IMR-90 (cell line): ENCODE results near the gene CACYBP. TPM values are rescaled to one million over a fixed set of nuclear protein-coding genes. Genes with fewer than 3 reads are reported as not detected.

Experiments
- ATAC-seq: fragments of 200-7000 bp; cut with Tn5 transposase; 2 replicates; pipeline ENCODE4 v1.9.1; 2020; ENCODE audit warnings: low read depth, mild to moderate bottlenecking, moderate library complexity
- BruUV-seq: library from RNA; stranded (reverse); fragments of 400-500 nt; replicated peaks from 2 replicates; lab custom pipeline; 2021; lab: Mats Ljungman, UMichigan
- CTCF ChIA-PET: fragments of 300-600 bp; formaldehyde crosslinking; extraction: SDS; loops from one replicate; lab custom pipeline; 2021; ENCODE audit warnings: antibody characterized with exemption; lab: Yijun Ruan, JAX
- POLR2A ChIA-PET: fragments of 300-600 bp; sonication (Branson Sonifier 250); formaldehyde crosslinking; loops from one replicate; lab custom pipeline; 2022; ENCODE audit warnings: antibody characterized with exemption; ENCODE audit not compliant: unreplicated experiment; lab: Charles Lee
- DNase-seq: peaks from one replicate; pipeline ENCODE4 v3.0.0; 2013
- H2AFZ ChIP-seq: replicated peaks from 2 replicates; pipeline ENCODE3; 2013; ENCODE audit warnings: low read length, mild to moderate bottlenecking; ENCODE audit not compliant: poor library complexity
- H2AK5ac ChIP-seq: 2 replicates; pipeline ENCODE4 v1.6.1; 2013; ENCODE audit warnings: low read depth, low read length, inconsistent platforms
- H2AK9ac ChIP-seq: replicated peaks from 2 replicates; pipeline ENCODE3; 2013; ENCODE audit warnings: mild to moderate bottlenecking, low read depth, low read length, moderate library complexity; ENCODE audit not compliant: poor library complexity
- H2BK120ac ChIP-seq: 2 replicates; pipeline ENCODE4 v1.6.1; 2013; ENCODE audit warnings: low read depth, low read length, inconsistent platforms
- H2BK15ac ChIP-seq: 3 replicates; pipeline ENCODE4 v1.6.1; 2013; ENCODE audit warnings: low read depth, low read length, inconsistent platforms
- H2BK20ac ChIP-seq: 2 replicates; pipeline ENCODE4 v1.6.1; 2013; ENCODE audit warnings: low read depth, mild to moderate bottlenecking, inconsistent platforms, low read length, moderate library complexity
- H2BK5ac ChIP-seq: 2 replicates; pipeline ENCODE4 v1.6.1; 2013; ENCODE audit warnings: mild to moderate bottlenecking, low read depth, low read length, inconsistent platforms; ENCODE audit not compliant: poor library complexity, severe bottlenecking
- H3K14ac ChIP-seq: replicated peaks from 2 replicates; pipeline ENCODE4 v1.6.1; 2013; ENCODE audit warnings: low read depth, low read length, inconsistent platforms
- H3K18ac ChIP-seq: 2 replicates; pipeline ENCODE4 v1.6.1; 2013; ENCODE audit warnings: low read depth, low read length, control low read depth
- H3K23ac ChIP-seq: 2 replicates; pipeline ENCODE4 v1.6.1; 2013; ENCODE audit warnings: low read depth, low read length, inconsistent platforms
- H3K27ac ChIP-seq: 2 replicates; pipeline ENCODE4 v1.5.1; 2013; ENCODE audit warnings: mild to moderate bottlenecking, control low read depth, low read length; ENCODE audit not compliant: insufficient read depth
- H3K27me3 ChIP-seq: 2 replicates; pipeline ENCODE4 v1.6.1; 2013; ENCODE audit warnings: low read length; ENCODE audit not compliant: control insufficient read depth, insufficient read depth
- H3K36me3 ChIP-seq: 2 replicates; pipeline ENCODE4 v1.6.1; 2013; ENCODE audit warnings: low read length, mixed read lengths; ENCODE audit not compliant: control insufficient read depth, insufficient read depth
- H3K4ac ChIP-seq: 2 replicates; pipeline ENCODE4 v1.6.1; 2013; ENCODE audit warnings: low read depth, low read length, inconsistent platforms
- H3K4me1 ChIP-seq: 2 replicates; pipeline ENCODE4 v1.6.1; 2013; ENCODE audit warnings: low read length, mixed read lengths; ENCODE audit not compliant: control insufficient read depth, insufficient read depth
- H3K4me2 ChIP-seq: 2 replicates; pipeline ENCODE4 v1.6.1; 2013; ENCODE audit warnings: low read depth, mild to moderate bottlenecking, control low read depth, low read length, moderate library complexity
- H3K4me3 ChIP-seq: 2 replicates; pipeline ENCODE4 v1.5.1; 2013; ENCODE audit warnings: low read depth, mild to moderate bottlenecking, control low read depth, low read length, moderate library complexity; ENCODE audit not compliant: insufficient read depth
- H3K56ac ChIP-seq: 2 replicates; pipeline ENCODE4 v1.6.1; 2013; ENCODE audit warnings: low read length, inconsistent platforms; ENCODE audit not compliant: insufficient read depth; ENCODE audit errors: extremely low read depth
- H3K79me1 ChIP-seq, 2 experiments: 2 replicates each; pipeline ENCODE4 v1.6.1; 2013; ENCODE audit warnings: low read length in 2 of 2, inconsistent platforms in 1 of 2, low read depth in 1 of 2
- H3K9ac ChIP-seq: 2 replicates; pipeline ENCODE4 v1.6.1; 2013; ENCODE audit warnings: low read depth, low read length, control low read depth
- H3K9me1 ChIP-seq: 2 replicates; pipeline ENCODE4 v1.6.1; 2013; ENCODE audit warnings: low read length, inconsistent platforms; ENCODE audit not compliant: insufficient read depth
- H3K9me3 ChIP-seq: 2 replicates; pipeline ENCODE4 v1.6.1; 2013; ENCODE audit warnings: low read length; ENCODE audit not compliant: control insufficient read depth, insufficient read depth
- H4K20me1 ChIP-seq: 2 replicates; pipeline ENCODE4 v1.6.1; 2013; ENCODE audit warnings: low read length, inconsistent platforms; ENCODE audit not compliant: insufficient read depth
- H4K5ac ChIP-seq: 2 replicates; pipeline ENCODE4 v1.6.1; 2013; ENCODE audit warnings: mild to moderate bottlenecking, low read depth, low read length, control low read depth
- H4K8ac ChIP-seq, 2 experiments: 2 replicates each; pipeline ENCODE4 v1.6.1; 2013; ENCODE audit warnings: low read depth in 2 of 2, low read length in 2 of 2, control low read depth in 1 of 2, inconsistent platforms in 1 of 2
- H4K91ac ChIP-seq: 2 replicates; pipeline ENCODE4 v1.6.1; 2013; ENCODE audit warnings: low read depth, low read length, inconsistent platforms; ENCODE audit not compliant: insufficient read depth
- BHLHE40 ChIP-seq: fragments of 150-350 bp; IDR thresholded peaks from 2 replicates; pipeline ENCODE4 v1.6.1; 2016; ENCODE audit warnings: mild to moderate bottlenecking, low read depth, low read length
- RCOR1 ChIP-seq: IDR thresholded peaks from 2 replicates; pipeline ENCODE4 v1.6.1; 2012; ENCODE audit warnings: mild to moderate bottlenecking, low read length, improper control_type of control experiment; ENCODE audit not compliant: insufficient replicate concordance
- SMC3 ChIP-seq: fragments of 150-350 bp; IDR thresholded peaks from 2 replicates; pipeline ENCODE4 v1.6.1; 2016; ENCODE audit warnings: low read depth, mild to moderate bottlenecking, antibody characterized with exemption, low read length, moderate library complexity
- USF2 ChIP-seq: fragments of 150-350 bp; IDR thresholded peaks from 2 replicates; pipeline ENCODE4 v1.6.1; 2017; ENCODE audit warnings: mild to moderate bottlenecking, antibody characterized with exemption, low read length, low read depth
- dilution Hi-C: fragments of 300-500 bp; cut with HindIII; formaldehyde crosslinking; loops from one replicate; pipeline ENCODE4 v1.14.3; 2018; ENCODE audit warnings: low sequenced_read_pairs; ENCODE audit not compliant: unreplicated experiment
- in situ Hi-C: fragments of 300-500 bp; cut with MboI; formaldehyde crosslinking; loops from 3 replicates; pipeline ENCODE4 v1.14.3; 2019; ENCODE audit warnings: low sequenced_read_pairs, inconsistent platforms, mixed read lengths
- intact Hi-C: fragments of 100-400 bp; cut with micrococcal nuclease; formaldehyde crosslinking; loops from 2 replicates; pipeline ENCODE4 v1.10.0; 2022
- polyA plus RNA-seq, 3 experiments: library from polyadenylated mRNA; depleted of rRNA; stranded (reverse); fragments of >200 nt; gene quantifications; 2 replicates each; pipeline ENCODE4 v1.2.3, GENCODE V29; 2012; ENCODE audit warnings: low replicate concordance in 1 of 3
- total RNA-seq: library from RNA; depleted of rRNA; stranded (reverse); fragments of >200 nt; gene quantifications from 2 replicates; pipeline ENCODE4 v1.2.3, GENCODE V29; 2012

Gene CACYBP
- total and polyA plus RNA-seq, 2 of the 4 experiments (the other 2 are of a cell fraction): 61.8 to 62.8 TPM

- no peak for TF ChIP-seq SMC3
Observed at GRCh38 chr1:174953285-174954072, 46.3 kb upstream of the CACYBP start (continued).

- ATAC-seq: no peak
- Histone ChIP-seq H3K9me1 (no peaks in the 10 kb centered on the region), H4K8ac (no peak overlapping the region), H2AFZ (no peak overlapping the region), H3K9me3 (no peaks in the 10 kb centered on the region), H3K4ac (no peak overlapping the region), H3K23ac (no peak overlapping the region), H4K20me1 (no peaks in the 10 kb centered on the region), H2BK5ac (no peak overlapping the region), H2BK120ac (no peak overlapping the region), H3K56ac (no peak overlapping the region), H3K4me1 (no peaks in the 10 kb centered on the region), H3K36me3 (no peaks in the 10 kb centered on the region), H2BK20ac (no peak overlapping the region), H3K4me2 (no peak overlapping the region), H3K18ac (no peak overlapping the region), H4K91ac (no peak overlapping the region), H2AK9ac (no peak overlapping the region), H3K4me3 (no peak overlapping the region), H3K9ac (no peak overlapping the region), H3K27me3 (no peaks in the 10 kb centered on the region), H4K5ac (no peak overlapping the region), H2AK5ac (no peak overlapping the region), H3K79me1 (no peaks in the 10 kb centered on the region), H3K27ac (no peak overlapping the region), H2BK15ac (no peak overlapping the region), H3K14ac (no peak overlapping the region)
- intact Hi-C loops: no loop called here
- ChIA-PET POLR2A (no interaction called here), CTCF (interaction anchor here (0.7 kb wide), 1 partner anchor 184 kb away, joined by 5 read pairs; no protein-coding TSS in a partner anchor)
- DNase-seq: no peak
- dilution Hi-C loops: no loop called here
- TF ChIP-seq USF2 (no peak), BHLHE40 (no peak), RCOR1 (no peak)
- in situ Hi-C loops: no loop called here
- BruUV-seq: no TSS peak
Observed at GRCh38 chr1:174954073-174954460, 45.7 kb upstream of the CACYBP start.
